IMR-90 (cell line): ENCODE data around the gene SMAD2. TPM values are rescaled to one million over a fixed set of nuclear protein-coding genes. Genes with fewer than 3 reads are reported as not detected.
A peak's percentile ranks its signal among the peaks of the same experiment; 100 is the strongest.

Source experiments
- ATAC-seq: fragments of 200-7000 bp; cut with Tn5 transposase; 2 replicates; pipeline ENCODE4 v1.9.1; 2020; ENCODE audit warnings: low read depth, mild to moderate bottlenecking, moderate library complexity
- BruUV-seq: library from RNA; stranded (reverse); fragments of 400-500 nt; replicated peaks from 2 replicates; lab custom pipeline; 2021; lab: Mats Ljungman, UMichigan
- CTCF ChIA-PET: fragments of 300-600 bp; formaldehyde crosslinking; extraction: SDS; loops from one replicate; lab custom pipeline; 2021; ENCODE audit warnings: antibody characterized with exemption; lab: Yijun Ruan, JAX
- POLR2A ChIA-PET: fragments of 300-600 bp; sonication (Branson Sonifier 250); formaldehyde crosslinking; loops from one replicate; lab custom pipeline; 2022; ENCODE audit warnings: antibody characterized with exemption; ENCODE audit not compliant: unreplicated experiment; lab: Charles Lee
- DNase-seq: peaks from one replicate; pipeline ENCODE4 v3.0.0; 2013
- H2AFZ ChIP-seq: replicated peaks from 2 replicates; pipeline ENCODE3; 2013; ENCODE audit warnings: low read length, mild to moderate bottlenecking; ENCODE audit not compliant: poor library complexity
- H2AK5ac ChIP-seq: 2 replicates; pipeline ENCODE4 v1.6.1; 2013; ENCODE audit warnings: low read depth, low read length, inconsistent platforms
- H2AK9ac ChIP-seq: replicated peaks from 2 replicates; pipeline ENCODE3; 2013; ENCODE audit warnings: mild to moderate bottlenecking, low read depth, low read length, moderate library complexity; ENCODE audit not compliant: poor library complexity
- H2BK120ac ChIP-seq: 2 replicates; pipeline ENCODE4 v1.6.1; 2013; ENCODE audit warnings: low read depth, low read length, inconsistent platforms
- H2BK15ac ChIP-seq: 3 replicates; pipeline ENCODE4 v1.6.1; 2013; ENCODE audit warnings: low read depth, low read length, inconsistent platforms
- H2BK20ac ChIP-seq: 2 replicates; pipeline ENCODE4 v1.6.1; 2013; ENCODE audit warnings: low read depth, mild to moderate bottlenecking, inconsistent platforms, low read length, moderate library complexity
- H2BK5ac ChIP-seq: 2 replicates; pipeline ENCODE4 v1.6.1; 2013; ENCODE audit warnings: mild to moderate bottlenecking, low read depth, low read length, inconsistent platforms; ENCODE audit not compliant: poor library complexity, severe bottlenecking
- H3K14ac ChIP-seq: replicated peaks from 2 replicates; pipeline ENCODE4 v1.6.1; 2013; ENCODE audit warnings: low read depth, low read length, inconsistent platforms
- H3K18ac ChIP-seq: 2 replicates; pipeline ENCODE4 v1.6.1; 2013; ENCODE audit warnings: low read depth, low read length, control low read depth
- H3K23ac ChIP-seq: 2 replicates; pipeline ENCODE4 v1.6.1; 2013; ENCODE audit warnings: low read depth, low read length, inconsistent platforms
- H3K27ac ChIP-seq: 2 replicates; pipeline ENCODE4 v1.5.1; 2013; ENCODE audit warnings: mild to moderate bottlenecking, control low read depth, low read length; ENCODE audit not compliant: insufficient read depth
- H3K27me3 ChIP-seq: 2 replicates; pipeline ENCODE4 v1.6.1; 2013; ENCODE audit warnings: low read length; ENCODE audit not compliant: control insufficient read depth, insufficient read depth
- H3K36me3 ChIP-seq: 2 replicates; pipeline ENCODE4 v1.6.1; 2013; ENCODE audit warnings: low read length, mixed read lengths; ENCODE audit not compliant: control insufficient read depth, insufficient read depth
- H3K4ac ChIP-seq: 2 replicates; pipeline ENCODE4 v1.6.1; 2013; ENCODE audit warnings: low read depth, low read length, inconsistent platforms
- H3K4me1 ChIP-seq: 2 replicates; pipeline ENCODE4 v1.6.1; 2013; ENCODE audit warnings: low read length, mixed read lengths; ENCODE audit not compliant: control insufficient read depth, insufficient read depth
- H3K4me2 ChIP-seq: 2 replicates; pipeline ENCODE4 v1.6.1; 2013; ENCODE audit warnings: low read depth, mild to moderate bottlenecking, control low read depth, low read length, moderate library complexity
- H3K4me3 ChIP-seq: 2 replicates; pipeline ENCODE4 v1.5.1; 2013; ENCODE audit warnings: low read depth, mild to moderate bottlenecking, control low read depth, low read length, moderate library complexity; ENCODE audit not compliant: insufficient read depth
- H3K56ac ChIP-seq: 2 replicates; pipeline ENCODE4 v1.6.1; 2013; ENCODE audit warnings: low read length, inconsistent platforms; ENCODE audit not compliant: insufficient read depth; ENCODE audit errors: extremely low read depth
- H3K79me1 ChIP-seq, 2 experiments: 2 replicates each; pipeline ENCODE4 v1.6.1; 2013; ENCODE audit warnings: low read length in 2 of 2, inconsistent platforms in 1 of 2, low read depth in 1 of 2
- H3K9ac ChIP-seq: 2 replicates; pipeline ENCODE4 v1.6.1; 2013; ENCODE audit warnings: low read depth, low read length, control low read depth
- H3K9me1 ChIP-seq: 2 replicates; pipeline ENCODE4 v1.6.1; 2013; ENCODE audit warnings: low read length, inconsistent platforms; ENCODE audit not compliant: insufficient read depth
- H3K9me3 ChIP-seq: 2 replicates; pipeline ENCODE4 v1.6.1; 2013; ENCODE audit warnings: low read length; ENCODE audit not compliant: control insufficient read depth, insufficient read depth
- H4K20me1 ChIP-seq: 2 replicates; pipeline ENCODE4 v1.6.1; 2013; ENCODE audit warnings: low read length, inconsistent platforms; ENCODE audit not compliant: insufficient read depth
- H4K5ac ChIP-seq: 2 replicates; pipeline ENCODE4 v1.6.1; 2013; ENCODE audit warnings: mild to moderate bottlenecking, low read depth, low read length, control low read depth
- H4K8ac ChIP-seq, 2 experiments: 2 replicates each; pipeline ENCODE4 v1.6.1; 2013; ENCODE audit warnings: low read depth in 2 of 2, low read length in 2 of 2, control low read depth in 1 of 2, inconsistent platforms in 1 of 2
- H4K91ac ChIP-seq: 2 replicates; pipeline ENCODE4 v1.6.1; 2013; ENCODE audit warnings: low read depth, low read length, inconsistent platforms; ENCODE audit not compliant: insufficient read depth
- CEBPB ChIP-seq: IDR thresholded peaks from 2 replicates; pipeline ENCODE4 v1.6.1; 2012; ENCODE audit warnings: low read depth, low read length, improper control_type of control experiment
- CHD1 ChIP-seq: IDR thresholded peaks from 2 replicates; pipeline ENCODE4 v1.6.1; 2012; ENCODE audit warnings: low read depth, low read length, improper control_type of control experiment
- MAFK ChIP-seq: IDR thresholded peaks from 2 replicates; pipeline ENCODE4 v1.6.1; 2012; ENCODE audit warnings: low read depth, low read length, improper control_type of control experiment
- RCOR1 ChIP-seq: IDR thresholded peaks from 2 replicates; pipeline ENCODE4 v1.6.1; 2012; ENCODE audit warnings: mild to moderate bottlenecking, low read length, improper control_type of control experiment; ENCODE audit not compliant: insufficient replicate concordance
- RFX5 ChIP-seq: IDR thresholded peaks from 2 replicates; pipeline ENCODE4 v1.8.0; 2012; ENCODE audit warnings: low read depth, mild to moderate bottlenecking, low read length, moderate library complexity
- SMC3 ChIP-seq: fragments of 150-350 bp; IDR thresholded peaks from 2 replicates; pipeline ENCODE4 v1.6.1; 2016; ENCODE audit warnings: low read depth, mild to moderate bottlenecking, antibody characterized with exemption, low read length, moderate library complexity
- WGBS, 2 experiments: methylation state at CpG; one replicate each; pipeline versions ENCODE4 v1.1.5 to v1.1.7; 2013; ENCODE audit warnings: missing lambda C conversion rate in 2 of 2; ENCODE audit not compliant: insufficient read length in 1 of 2; ENCODE audit errors: extremely low coverage in 2 of 2; 5-methylcytosine and 5-hydroxymethylcytosine counted together
- dilution Hi-C: fragments of 300-500 bp; cut with HindIII; formaldehyde crosslinking; loops from one replicate; pipeline ENCODE4 v1.14.3; 2018; ENCODE audit warnings: low sequenced_read_pairs; ENCODE audit not compliant: unreplicated experiment
- in situ Hi-C: fragments of 300-500 bp; cut with MboI; formaldehyde crosslinking; loops from 3 replicates; pipeline ENCODE4 v1.14.3; 2019; ENCODE audit warnings: low sequenced_read_pairs, inconsistent platforms, mixed read lengths
- intact Hi-C: fragments of 100-400 bp; cut with micrococcal nuclease; formaldehyde crosslinking; loops from 2 replicates; pipeline ENCODE4 v1.10.0; 2022
- polyA plus RNA-seq, 3 experiments: library from polyadenylated mRNA; depleted of rRNA; stranded (reverse); fragments of >200 nt; gene quantifications; 2 replicates each; pipeline ENCODE4 v1.2.3, GENCODE V29; 2012; ENCODE audit warnings: low replicate concordance in 1 of 3
- total RNA-seq: library from RNA; depleted of rRNA; stranded (reverse); fragments of >200 nt; gene quantifications from 2 replicates; pipeline ENCODE4 v1.2.3, GENCODE V29; 2012

The SMAD2 gene
- total and polyA plus RNA-seq, 2 of the 4 experiments (the other 2 are of a cell fraction), result 41.7 to 171 TPM

GRCh38 chr18:47846431-47846830 is 84.0 kb downstream of the SMAD2 start:
- no peak overlapping the region for H2BK120ac ChIP-seq
- no peak overlapping the region for H3K23ac ChIP-seq
- DNase-seq, result no peak
- H3K9ac ChIP-seq, result no peak overlapping the region
- H3K4me1 ChIP-seq, result peaks cover 2% of the 10 kb centered on the region; the same call in 1 of the 2 replicates
- no peak overlapping the region for H2AK5ac ChIP-seq
- no peak overlapping the region for H3K4me2 ChIP-seq
- no peak overlapping the region for H3K18ac ChIP-seq
- peak; percentile 56 for ATAC-seq
- no peak overlapping the region for H4K5ac ChIP-seq
- intact Hi-C loops (no loop called here), dilution Hi-C loops (no loop called here), in situ Hi-C loops (no loop called here)
- H3K36me3 ChIP-seq, result peaks cover 15% of the 10 kb centered on the region
- ChIA-PET CTCF (no interaction called here), POLR2A (no interaction called here)
- H3K9me1 ChIP-seq, result no peaks in the 10 kb centered on the region; the same call in 1 of the 2 replicates
- BruUV-seq, result no TSS peak
- no CpG with 5 or more reads among the region's 2 CpGs for WGBS, 2 experiments
- no peak overlapping the region for H3K4ac ChIP-seq
- no peaks in the 10 kb centered on the region for H3K9me3 ChIP-seq
- no peak overlapping the region for H2AFZ ChIP-seq
- H3K27me3 ChIP-seq, result no peaks in the 10 kb centered on the region
- H4K20me1 ChIP-seq, result no peaks in the 10 kb centered on the region
- H3K27ac ChIP-seq, result no peak overlapping the region
- H3K14ac ChIP-seq, result no peak overlapping the region
- no peak overlapping the region for H4K91ac ChIP-seq
- no peak overlapping the region for H2BK20ac ChIP-seq
- H3K79me1 ChIP-seq, result peaks cover 0 to 8% of the 10 kb centered on the region in 2 experiments; a peak in 1 of 4 replicates
- H2BK15ac ChIP-seq, result no peak overlapping the region
- TF ChIP-seq RFX5 (no peak), CHD1 (no peak), RCOR1 (no peak), CEBPB (no peak), SMC3 (no peak), MAFK (no peak)
- no peak overlapping the region for H4K8ac ChIP-seq
- peak overlapping the region; percentile 8 for H2BK5ac ChIP-seq
- H2AK9ac ChIP-seq, result no peak overlapping the region
- H3K56ac ChIP-seq, result no peak overlapping the region
- H3K4me3 ChIP-seq, result no peak overlapping the region
